Neural progenitor cell (in vitro differentiated cells): ENCODE data around the gene MYO10. TPM values are rescaled to one million over a fixed set of nuclear protein-coding genes. Genes with fewer than 3 reads are reported as not detected.

Experiments used
- DNase-seq: peaks from one replicate; pipeline ENCODE4 v3.0.0-alpha.2; 2016; ENCODE audit warnings: low spot score
- H2AFZ ChIP-seq: fragments of 200-600 bp; sonication (generic); replicated peaks from 2 replicates; pipeline ENCODE4 v1.6.1; 2016; ENCODE audit warnings: antibody characterized with exemption
- H3F3A ChIP-seq: fragments of 200-600 bp; sonication (generic); 2 replicates; pipeline ENCODE4 v1.6.1; 2016; ENCODE audit warnings: antibody characterized with exemption, low read depth
- H3K27ac ChIP-seq: fragments of 200-600 bp; sonication (generic); 2 replicates; pipeline ENCODE4 v1.5.1; 2016; ENCODE audit warnings: mild to moderate bottlenecking
- H3K27me3 ChIP-seq: fragments of 200-600 bp; sonication (generic); 2 replicates; pipeline ENCODE4 v1.6.1; 2016; ENCODE audit warnings: mild to moderate bottlenecking, moderate library complexity
- H3K36me3 ChIP-seq: fragments of 200-600 bp; sonication (generic); 2 replicates; pipeline ENCODE4 v1.5.1; 2016
- H3K4me1 ChIP-seq: fragments of 200-600 bp; sonication (generic); 2 replicates; pipeline ENCODE4 v1.6.1; 2016; ENCODE audit warnings: mixed run types
- H3K4me2 ChIP-seq: fragments of 200-600 bp; sonication (generic); 2 replicates; pipeline ENCODE4 v1.6.1; 2016
- H3K4me3 ChIP-seq: fragments of 200-600 bp; sonication (generic); 2 replicates; pipeline ENCODE4 v1.5.1; 2016
- H3K79me2 ChIP-seq: fragments of 200-600 bp; sonication (generic); 2 replicates; pipeline ENCODE4 v1.6.1; 2016; ENCODE audit warnings: low read depth
- H3K9ac ChIP-seq: fragments of 200-600 bp; sonication (generic); 2 replicates; pipeline ENCODE4 v1.6.1; 2016
- H3K9me3 ChIP-seq: fragments of 200-600 bp; sonication (generic); 2 replicates; pipeline ENCODE4 v1.5.1; 2016; ENCODE audit warnings: low read depth
- H4K20me1 ChIP-seq: fragments of 200-600 bp; sonication (generic); 2 replicates; pipeline ENCODE4 v1.6.1; 2016; ENCODE audit warnings: low read depth
- H3K27ac Mint-ChIP-seq: 3 replicates; pipeline ENCODE4 v1.8.0; 2021; ENCODE audit warnings: mixed read lengths
- H3K27me3 Mint-ChIP-seq: 2 replicates; pipeline ENCODE4 v1.8.0; 2022; ENCODE audit warnings: low read depth, mild to moderate bottlenecking, inconsistent platforms, moderate library complexity, mixed read lengths; ENCODE audit not compliant: insufficient read depth
- H3K36me3 Mint-ChIP-seq: 3 replicates; pipeline ENCODE4 v1.8.0; 2021; ENCODE audit warnings: mixed read lengths
- H3K4me1 Mint-ChIP-seq: 3 replicates; pipeline ENCODE4 v1.8.0; 2021; ENCODE audit warnings: mixed read lengths
- H3K4me3 Mint-ChIP-seq: 3 replicates; pipeline ENCODE4 v1.8.0; 2021; ENCODE audit warnings: mild to moderate bottlenecking, moderate library complexity, mixed read lengths
- H3K9me3 Mint-ChIP-seq: 3 replicates; pipeline ENCODE4 v1.8.0; 2020; ENCODE audit warnings: mixed read lengths
- CTCF ChIP-seq: fragments of 200-600 bp; sonication (generic); IDR thresholded peaks from 2 replicates; pipeline ENCODE4 v1.5.1; 2017; ENCODE audit warnings: antibody characterized with exemption, mild to moderate bottlenecking
- EZH2 ChIP-seq: fragments of 200-600 bp; sonication (generic); IDR thresholded peaks from 2 replicates; pipeline ENCODE4 v1.6.1; 2017; ENCODE audit warnings: antibody characterized with exemption, mild to moderate bottlenecking, moderate library complexity
- EZH2phosphoT487 ChIP-seq: fragments of 200-600 bp; sonication (generic); IDR thresholded peaks from 2 replicates; pipeline ENCODE4 v1.6.1; 2017; ENCODE audit warnings: antibody characterized with exemption
- total RNA-seq: library from RNA; depleted of rRNA; stranded (reverse); fragments of >200 nt; gene quantifications from 2 replicates; pipeline ENCODE4 v1.2.3, GENCODE V29; 2015; ENCODE audit warnings: low replicate concordance

MYO10 gene
- total RNA-seq, 1 donor from 2014 or later, result 39.1 TPM

- Mint-ChIP-seq H3K9me3 (no peaks in the 10 kb centered on the region), H3K27ac (no peak overlapping the region), H3K36me3 (no peaks in the 10 kb centered on the region), H3K4me1 (peaks cover 11% of the 10 kb centered on the region), H3K27me3 (peaks cover 21% of the 10 kb centered on the region), H3K4me3 (no peak overlapping the region)
- Histone ChIP-seq H3F3A (peaks cover 4% of the 10 kb centered on the region), H2AFZ (no peak overlapping the region), H3K79me2 (no peaks in the 10 kb centered on the region), H3K9ac (no peak overlapping the region), H4K20me1 (no peaks in the 10 kb centered on the region), H3K4me1 (peaks cover 13% of the 10 kb centered on the region), H3K4me3 (no peak overlapping the region), H3K27ac (no peak overlapping the region), H3K27me3 (peaks cover 54% of the 10 kb centered on the region), H3K9me3 (no peaks in the 10 kb centered on the region), H3K4me2 (no peak overlapping the region), H3K36me3 (no peaks in the 10 kb centered on the region)
- no peak for TF ChIP-seq CTCF
- TF ChIP-seq EZH2phosphoT487, result no peak
- TF ChIP-seq EZH2, result no peak
- peak; percentile 8 for DNase-seq
These were observed 317.8 kb downstream of the MYO10 start for GRCh38 chr5:16618138-16618897.

GRCh38 chr5:16617274-16617968 is 318.7 kb downstream of the MYO10 start:
- H3K27me3 ChIP-seq, result peaks cover 54% of the 10 kb centered on the region
- peaks cover 13% of the 10 kb centered on the region for H3K4me1 ChIP-seq
- H3K4me3 Mint-ChIP-seq, result no peak overlapping the region
- no peaks in the 10 kb centered on the region for H3K79me2 ChIP-seq
- peaks cover 4% of the 10 kb centered on the region for H3F3A ChIP-seq
- TF ChIP-seq EZH2phosphoT487, result no peak
- TF ChIP-seq CTCF, result no peak
- TF ChIP-seq EZH2, result no peak
- H3K4me3 ChIP-seq, result peak overlapping the region; percentile 84
- H3K27me3 Mint-ChIP-seq, result peaks cover 21% of the 10 kb centered on the region
- no peaks in the 10 kb centered on the region for H3K9me3 ChIP-seq
- H4K20me1 ChIP-seq, result no peaks in the 10 kb centered on the region
- no peak overlapping the region for H3K9ac ChIP-seq
- H3K4me2 ChIP-seq, result peak overlapping the region; percentile 88
- H2AFZ ChIP-seq, result peak overlapping the region; percentile 99
- peaks cover 11% of the 10 kb centered on the region for H3K4me1 Mint-ChIP-seq
- H3K27ac ChIP-seq, result no peak overlapping the region
- no peaks in the 10 kb centered on the region for H3K36me3 Mint-ChIP-seq
- no peaks in the 10 kb centered on the region for H3K9me3 Mint-ChIP-seq
- H3K36me3 ChIP-seq, result no peaks in the 10 kb centered on the region
- DNase-seq, result peak; percentile 42
- no peak overlapping the region for H3K27ac Mint-ChIP-seq

DNA sequence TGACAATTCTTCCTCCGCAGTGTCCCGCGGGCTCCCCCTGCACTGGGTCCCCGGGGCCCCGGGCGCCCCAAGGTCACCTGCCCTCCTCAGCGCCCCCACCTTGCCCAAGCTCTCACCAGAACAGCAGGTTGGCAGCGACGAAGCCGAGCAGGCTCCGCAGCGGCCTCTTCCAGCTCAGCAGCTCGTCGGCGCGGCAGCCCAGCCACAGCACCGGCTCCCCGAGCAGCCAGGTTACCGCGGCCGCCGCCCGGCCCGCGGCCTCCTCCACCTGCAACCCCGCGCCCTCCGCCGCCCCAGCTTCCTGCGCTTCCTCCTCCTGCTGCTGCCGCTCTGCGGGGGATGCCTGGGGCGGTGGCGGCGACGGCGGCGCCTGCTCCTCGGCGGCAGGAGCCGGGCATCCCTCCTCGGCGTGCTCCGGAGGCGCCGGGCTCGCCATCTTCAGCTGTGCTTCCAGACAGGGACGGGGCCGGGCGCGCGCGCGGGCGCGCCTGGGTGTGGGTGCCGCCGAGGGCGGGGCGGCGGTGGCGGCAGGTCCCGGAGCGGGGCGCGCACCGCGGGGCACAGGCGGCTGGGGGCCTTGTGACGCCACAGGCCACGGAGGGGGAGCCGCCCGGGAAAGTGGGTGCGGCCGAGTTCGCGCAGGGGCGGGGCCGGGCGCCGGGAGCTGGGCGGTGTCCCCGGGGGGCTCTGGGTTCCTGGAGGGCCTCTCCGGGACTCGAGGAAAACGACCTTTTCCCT is 319.4 kb downstream of the MYO10 start, which contains the start of gene RETREG1:
RETREG1 (minus strand) TSS at position 462 of the 738 bp plus-strand sequence; CDS start at position 436, 26 bp downstream.
- H3F3A ChIP-seq, result peaks cover 4% of the 10 kb centered on the region
- peaks cover 13% of the 10 kb centered on the region for H3K4me1 ChIP-seq
- H3K27me3 Mint-ChIP-seq, result peaks cover 21% of the 10 kb centered on the region
- peak within 1 kb of the TSS; percentile 88 for H3K4me2 ChIP-seq
- no peak within 1 kb of the TSS for H3K27ac ChIP-seq
- H4K20me1 ChIP-seq, result no peaks in the 10 kb centered on the region
- peak within 1 kb of the TSS; percentile 99 for H2AFZ ChIP-seq
- H3K36me3 Mint-ChIP-seq, result no peaks in the 10 kb centered on the region
- H3K36me3 ChIP-seq, result no peaks in the 10 kb centered on the region
- H3K4me3 Mint-ChIP-seq, result peak within 1 kb of the TSS; percentile 89
- no peak within 1 kb of the TSS for H3K9ac ChIP-seq
- peak within 1 kb of the TSS; percentile 84 for H3K4me3 ChIP-seq
- no peaks in the 10 kb centered on the region for H3K79me2 ChIP-seq
- TF ChIP-seq CTCF, result no peak
- peak; percentile 57 for TF ChIP-seq EZH2phosphoT487
- TF ChIP-seq EZH2, result peak; percentile 56
- no peaks in the 10 kb centered on the region for H3K9me3 Mint-ChIP-seq
- peak within 1 kb of the TSS; percentile 64 for H3K27ac Mint-ChIP-seq
- H3K4me1 Mint-ChIP-seq, result peaks cover 11% of the 10 kb centered on the region
- H3K9me3 ChIP-seq, result no peaks in the 10 kb centered on the region
- DNase-seq, result peak; percentile 70
- peaks cover 54% of the 10 kb centered on the region for H3K27me3 ChIP-seq
